RCC 7860 (cell line): ENCODE results near the gene ATXN7L1.
"Not testable (repeated sequence)": the region's sequence is repeated elsewhere in the genome, so short reads cannot be mapped to it uniquely, and the experiment has no call there.

Experiments used
- DNase-seq: peaks from one replicate; pipeline ENCODE4 v3.0.0-alpha.2; 2015; ENCODE audit warnings: low spot score
- FAIRE-seq: peaks from 2 replicates; lab custom pipeline; 2012; peaks lifted over from hg19 to GRCh38; lab: Jason Lieb, UNC

Gene ATXN7L1

GRCh38 chr7:105894131-105894530 lies 17.7 kb upstream of the ATXN7L1 start:
- FAIRE-seq = no peak

GRCh38 chr7:105892387-105892786 lies 16.0 kb upstream of the ATXN7L1 start:
- DNase-seq = no peak
- no peak for FAIRE-seq

More at GRCh38 chr7:105894131-105894530, 17.7 kb upstream of the ATXN7L1 start:
- DNase-seq = no peak

- no peak for DNase-seq
- no peak for FAIRE-seq
Observed at GRCh38 chr7:105890290-105890997, 14.0 kb upstream of the ATXN7L1 start.

GRCh38 chr7:105887569-105888189 lies 11.3 kb upstream of the ATXN7L1 start:
- no peak for DNase-seq
- no peak for FAIRE-seq

GRCh38 chr7:105886776-105887175 lies 10.4 kb upstream of the ATXN7L1 start:
- DNase-seq = no peak
- no peak for FAIRE-seq

GRCh38 chr7:105885387-105886111 lies 9.2 kb upstream of the ATXN7L1 start:
- DNase-seq = no peak

GRCh38 chr7:105883179-105883578 lies 6.8 kb upstream of the ATXN7L1 start:
- not testable (repeated sequence) for DNase-seq, FAIRE-seq

More at GRCh38 chr7:105885387-105886111, 9.2 kb upstream of the ATXN7L1 start:
- no peak for FAIRE-seq

GRCh38 chr7:105881439-105881838 lies 5.0 kb upstream of the ATXN7L1 start:
- DNase-seq = no peak
- FAIRE-seq = no peak

GRCh38 chr7:105880571-105881330 lies 4.4 kb upstream of the ATXN7L1 start:
- FAIRE-seq = no peak
- no peak for DNase-seq

- no peak for DNase-seq
- no peak for FAIRE-seq
Observed at GRCh38 chr7:105879782-105880181, 3.4 kb upstream of the ATXN7L1 start.

GRCh38 chr7:105878746-105879605 lies 2.6 kb upstream of the ATXN7L1 start:
- FAIRE-seq = no peak
- DNase-seq = no peak

- no peak for FAIRE-seq
- no peak for DNase-seq
Observed at GRCh38 chr7:105877736-105878135, 1.3 kb upstream of the ATXN7L1 start.

GRCh38 chr7:105876964-105877601 lies 684 bp upstream of the ATXN7L1 start:
- FAIRE-seq (no peak), DNase-seq (no peak)

- no peak for FAIRE-seq
Observed at GRCh38 chr7:105875505-105875904, 894 bp downstream of the ATXN7L1 start.

GRCh38 chr7:105874055-105874454 lies 2.3 kb downstream of the ATXN7L1 start:
- no peak for DNase-seq
- FAIRE-seq = no peak

More at GRCh38 chr7:105875505-105875904, 894 bp downstream of the ATXN7L1 start:
- DNase-seq = no peak

- DNase-seq (no peak), FAIRE-seq (no peak)
Observed at GRCh38 chr7:105872491-105872890, 3.9 kb downstream of the ATXN7L1 start.

- FAIRE-seq (no peak), DNase-seq (no peak)
Observed at GRCh38 chr7:105871142-105871541, 5.3 kb downstream of the ATXN7L1 start.

GRCh38 chr7:105866102-105866801 lies 10.1 kb downstream of the ATXN7L1 start:
- DNase-seq (no peak), FAIRE-seq (no peak)

- DNase-seq (no peak), FAIRE-seq (no peak)
Observed at GRCh38 chr7:105863876-105864275, 12.5 kb downstream of the ATXN7L1 start.
